DND-41 (cell line): ENCODE results near the gene IL12RB2.
A peak's percentile ranks its signal among the peaks of the same experiment; 100 is the strongest.

Experiments
- ATAC-seq: fragments of 200-7000 bp; cut with Tn5 transposase; 3 replicates; pipeline ENCODE4 v1.9.1; 2021; ENCODE audit warnings: low read depth; ENCODE audit not compliant: insufficient read depth
- DNase-seq: peaks from one replicate; pipeline ENCODE4 v3.0.0-alpha.2; 2020
- H2AFZ ChIP-seq: 2 replicates; pipeline ENCODE4 v1.6.0; 2012; ENCODE audit warnings: low read depth, low read length
- H3K27ac ChIP-seq: 2 replicates; pipeline ENCODE4 v1.5.1; 2012; ENCODE audit warnings: low read length, inconsistent platforms
- H3K27me3 ChIP-seq: fragments of 200-600 bp; sonication (generic); 2 replicates; pipeline ENCODE4 v1.6.0; 2012; ENCODE audit warnings: low read length, mild to moderate bottlenecking, inconsistent platforms; ENCODE audit not compliant: insufficient read depth, poor library complexity
- H3K36me3 ChIP-seq: 2 replicates; pipeline ENCODE4 v1.5.1; 2012; ENCODE audit warnings: low read length, inconsistent platforms; ENCODE audit not compliant: insufficient read depth
- H3K4me1 ChIP-seq: 2 replicates; pipeline ENCODE4 v1.5.1; 2012; ENCODE audit warnings: mild to moderate bottlenecking, low read length; ENCODE audit not compliant: insufficient read depth
- H3K4me2 ChIP-seq: 2 replicates; pipeline ENCODE4 v1.6.0; 2012; ENCODE audit warnings: mild to moderate bottlenecking, moderate library complexity, low read length, inconsistent platforms; ENCODE audit not compliant: insufficient read depth
- H3K4me3 ChIP-seq, 2 experiments: fragments of 200-600 bp in 1 of 2; shearing (Covaris generic) in 1 of 2; 2 replicates each; pipeline ENCODE4 v1.5.1; 2012 to 2016; ENCODE audit warnings: inconsistent platforms in 2 of 2, low read length in 2 of 2, mild to moderate bottlenecking in 2 of 2, low read depth in 1 of 2, moderate library complexity in 1 of 2
- H3K79me2 ChIP-seq: 2 replicates; pipeline ENCODE4 v1.6.0; 2012; ENCODE audit warnings: low read length, inconsistent platforms; ENCODE audit not compliant: insufficient read depth
- H3K9ac ChIP-seq: 2 replicates; pipeline ENCODE4 v1.6.0; 2012; ENCODE audit warnings: low read depth, mild to moderate bottlenecking, inconsistent platforms, low read length, moderate library complexity
- H3K9me3 ChIP-seq: 2 replicates; pipeline ENCODE4 v1.5.1; 2012; ENCODE audit warnings: low read length, moderate library complexity, mild to moderate bottlenecking, inconsistent platforms; ENCODE audit not compliant: insufficient read depth, severe bottlenecking
- H4K20me1 ChIP-seq: 2 replicates; pipeline ENCODE4 v1.6.0; 2012; ENCODE audit warnings: low read length; ENCODE audit not compliant: insufficient read depth
- CTCF ChIP-seq: IDR thresholded peaks from 2 replicates; pipeline ENCODE4 v1.5.1; 2012; ENCODE audit warnings: borderline replicate concordance, low read length, moderate library complexity, mild to moderate bottlenecking; ENCODE audit not compliant: poor library complexity, severe bottlenecking; ENCODE audit errors: extremely low read depth
- EZH2 ChIP-seq: IDR thresholded peaks from 3 replicates; pipeline ENCODE4 v1.6.1; 2012; ENCODE audit warnings: borderline replicate concordance, low read depth, mild to moderate bottlenecking, moderate library complexity, low read length, inconsistent platforms; ENCODE audit not compliant: severe bottlenecking

The IL12RB2 gene

GRCh38 chr1:67264152-67264551 is 43.5 kb upstream of the IL12RB2 start:
- Histone ChIP-seq H2AFZ (no peak overlapping the region), H4K20me1 (no peaks in the 10 kb centered on the region), H3K9ac (no peak overlapping the region), H3K9me3 (no peaks in the 10 kb centered on the region), H3K27ac (no peak overlapping the region), H3K4me1 (no peaks in the 10 kb centered on the region), H3K4me2 (no peak overlapping the region), H3K27me3 (no peaks in the 10 kb centered on the region), H3K36me3 (no peaks in the 10 kb centered on the region), H3K79me2 (no peaks in the 10 kb centered on the region), H3K4me3 (no peak overlapping the region)
- DNase-seq (no peak), ATAC-seq (no peak)
- TF ChIP-seq EZH2 (no peak), CTCF (no peak)

- no peak for DNase-seq
- no peak overlapping the region for H3K27ac ChIP-seq
- H3K36me3 ChIP-seq: no peaks in the 10 kb centered on the region
- H3K4me1 ChIP-seq: no peaks in the 10 kb centered on the region
- H3K79me2 ChIP-seq: no peaks in the 10 kb centered on the region
- ATAC-seq: peak; percentile 75
- TF ChIP-seq CTCF (no peak), EZH2 (no peak)
- H4K20me1 ChIP-seq: no peaks in the 10 kb centered on the region
- H2AFZ ChIP-seq: no peak overlapping the region
- H3K4me2 ChIP-seq: no peak overlapping the region
- no peak overlapping the region for H3K4me3 ChIP-seq
- H3K9ac ChIP-seq: no peak overlapping the region
- no peaks in the 10 kb centered on the region for H3K27me3 ChIP-seq
- H3K9me3 ChIP-seq: no peaks in the 10 kb centered on the region
Observed at GRCh38 chr1:67264899-67265298, 42.8 kb upstream of the IL12RB2 start.

- no peaks in the 10 kb centered on the region for H3K9me3 ChIP-seq
- no peak overlapping the region for H3K4me3 ChIP-seq
- H3K36me3 ChIP-seq: no peaks in the 10 kb centered on the region
- no peak overlapping the region for H3K4me2 ChIP-seq
- no peak overlapping the region for H3K27ac ChIP-seq
- no peaks in the 10 kb centered on the region for H3K4me1 ChIP-seq
- DNase-seq: no peak
- H2AFZ ChIP-seq: no peak overlapping the region
- TF ChIP-seq CTCF: no peak
- no peak for TF ChIP-seq EZH2
- H3K27me3 ChIP-seq: no peaks in the 10 kb centered on the region
- H3K9ac ChIP-seq: no peak overlapping the region
- no peak for ATAC-seq
- no peaks in the 10 kb centered on the region for H3K79me2 ChIP-seq
- H4K20me1 ChIP-seq: no peaks in the 10 kb centered on the region
Observed at GRCh38 chr1:67269061-67269460, 38.6 kb upstream of the IL12RB2 start.

- no peaks in the 10 kb centered on the region for H3K9me3 ChIP-seq
- no peaks in the 10 kb centered on the region for H3K36me3 ChIP-seq
Observed at GRCh38 chr1:67270541-67270940, 37.1 kb upstream of the IL12RB2 start.

More at GRCh38 chr1:67270541-67270940, 37.1 kb upstream of the IL12RB2 start:
- H2AFZ ChIP-seq: no peak overlapping the region
- H3K4me3 ChIP-seq: no peak overlapping the region
- H4K20me1 ChIP-seq: no peaks in the 10 kb centered on the region
- H3K27ac ChIP-seq: no peak overlapping the region
- ATAC-seq (no peak), DNase-seq (no peak)
- H3K4me2 ChIP-seq: no peak overlapping the region
- H3K9ac ChIP-seq: no peak overlapping the region
- no peak for TF ChIP-seq EZH2
- TF ChIP-seq CTCF: no peak
- H3K27me3 ChIP-seq: no peaks in the 10 kb centered on the region
- no peaks in the 10 kb centered on the region for H3K4me1 ChIP-seq
- no peaks in the 10 kb centered on the region for H3K79me2 ChIP-seq
